Stimulated activated CD4-positive, alpha-beta T cell treated with anti-CD3 and anti-CD28 coated beads, Interleukin-2, amount 100 ng/mL, for 24 hours (primary cell): ENCODE data around the gene ABTB1.

Experiments
- DNase-seq, 2 donors: peaks; one replicate each; pipeline ENCODE4 v3.0.0-alpha.2; 2020

Gene ABTB1

DNA sequence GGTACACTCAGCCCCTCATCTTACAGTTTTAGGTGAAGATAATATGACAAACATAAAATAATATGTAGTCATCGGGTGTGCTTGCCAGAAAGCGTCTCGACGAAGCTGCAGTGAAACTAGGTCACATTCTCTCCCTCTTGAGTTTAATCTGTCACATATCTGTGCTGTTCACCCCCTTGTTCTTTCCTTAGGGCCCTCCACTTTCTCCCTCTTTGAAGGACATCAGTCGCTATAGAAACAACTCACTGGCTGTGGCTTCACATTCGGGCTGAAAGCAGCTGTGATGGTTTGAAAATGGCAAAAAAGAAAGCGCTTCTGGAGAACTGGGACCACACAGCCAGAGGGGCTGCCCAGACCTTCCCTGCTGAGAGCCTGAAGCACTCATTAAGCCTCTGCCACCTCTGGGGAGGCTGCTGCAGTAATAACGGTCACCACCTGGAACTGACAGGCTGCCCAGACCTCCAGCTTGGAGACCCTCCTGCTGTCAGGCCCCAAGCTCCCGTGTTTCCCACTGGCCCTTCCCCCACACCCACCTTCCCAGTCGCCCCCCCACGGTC is 50.3 kb downstream of the ABTB1 start:
- no peak for DNase-seq

DNA sequence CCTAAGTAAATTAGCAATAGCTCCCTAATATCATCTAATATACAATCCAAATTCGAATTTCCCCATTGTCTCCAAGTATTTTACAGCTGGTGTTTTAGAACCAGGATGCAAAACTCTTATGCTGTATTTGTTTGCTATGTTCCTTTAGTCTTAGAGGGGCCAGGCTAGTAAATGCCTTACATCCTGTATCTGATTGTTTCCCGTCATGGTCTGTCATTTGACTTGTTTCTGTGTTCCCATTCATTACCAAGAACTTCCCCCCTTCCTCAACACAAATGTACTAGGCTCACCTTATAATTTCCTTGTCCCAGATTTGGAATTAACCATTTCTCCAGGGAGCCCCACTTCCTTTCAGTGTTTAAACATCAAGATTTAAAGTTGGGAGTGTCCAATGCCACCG is 54.1 kb downstream of the ABTB1 start:
- no peak for DNase-seq

DNA sequence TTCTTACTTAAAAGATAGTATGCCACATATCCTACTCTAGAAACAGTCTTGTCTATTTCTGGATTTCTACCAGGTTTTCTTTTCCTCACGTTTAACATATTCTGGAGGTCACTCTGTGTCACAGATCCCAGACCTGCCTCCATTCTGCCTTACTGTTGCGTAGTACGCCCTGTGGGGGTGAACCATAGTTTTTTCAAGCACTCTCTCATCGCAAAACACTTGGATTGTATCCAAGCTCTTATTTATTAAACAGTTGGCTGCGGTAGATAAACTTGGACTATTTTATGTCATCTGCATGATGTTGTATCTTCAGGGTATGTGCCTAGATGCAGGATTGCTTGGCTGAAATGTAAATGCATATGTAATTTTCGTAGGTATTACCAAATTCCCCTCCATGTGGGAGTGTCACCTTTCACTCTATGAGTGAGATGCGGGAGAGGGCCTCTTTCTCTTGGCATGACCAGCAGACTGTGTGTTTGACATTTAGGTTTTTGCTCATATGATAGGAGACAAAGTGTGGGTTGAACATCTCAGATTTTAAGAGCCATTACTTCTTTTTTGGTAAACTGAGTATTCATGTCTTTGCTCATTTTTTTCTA is 55.8 kb downstream of the ABTB1 start:
- no peak for DNase-seq

DNA sequence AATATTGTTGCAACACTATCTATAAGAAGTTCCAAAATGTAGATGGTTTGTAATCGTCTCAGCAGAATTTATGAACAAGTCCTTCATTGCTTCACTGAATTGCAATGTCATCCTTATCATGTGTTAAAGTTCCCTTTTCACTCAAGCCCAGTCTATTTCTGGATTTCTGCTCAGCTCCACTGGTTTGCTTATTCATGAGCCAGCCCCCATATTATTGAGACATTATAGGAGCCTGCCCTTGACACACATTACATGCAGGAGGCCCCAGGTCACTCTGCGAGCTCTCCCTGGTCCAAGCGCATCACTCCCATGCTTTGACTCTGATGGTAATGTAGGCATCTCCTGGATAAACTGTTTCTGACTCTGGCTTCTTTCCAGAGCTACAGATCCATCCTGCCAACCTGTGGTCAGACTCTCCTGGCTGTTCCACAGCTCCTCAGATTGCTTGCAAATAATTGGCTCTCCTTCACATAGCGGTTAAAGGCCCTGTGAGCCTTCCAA is 56.9 kb downstream of the ABTB1 start:
- no peak for DNase-seq

DNA sequence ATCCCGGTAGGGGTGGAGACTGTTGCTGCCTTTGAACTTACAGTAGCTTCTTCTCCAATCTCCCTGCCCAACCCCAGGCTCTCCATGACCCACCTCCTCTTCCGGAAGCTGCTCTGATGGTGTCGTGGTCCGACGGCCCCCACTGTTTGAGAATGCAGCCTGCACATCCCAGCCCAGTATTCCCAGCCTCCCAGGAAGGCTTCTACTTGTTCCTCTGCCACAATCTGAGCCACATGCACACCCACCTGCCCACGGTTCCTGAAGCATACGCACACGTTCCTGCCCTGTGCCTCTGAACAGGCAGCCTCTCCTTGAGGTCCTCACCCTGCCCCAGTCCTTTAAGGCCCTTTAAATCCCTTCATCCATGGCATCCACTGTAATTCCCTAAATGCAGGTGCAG is 57.4 kb downstream of the ABTB1 start:
- no peak for DNase-seq
